ENCODE measurements around the gene SLC17A9.

The SLC17A9 gene

DNA sequence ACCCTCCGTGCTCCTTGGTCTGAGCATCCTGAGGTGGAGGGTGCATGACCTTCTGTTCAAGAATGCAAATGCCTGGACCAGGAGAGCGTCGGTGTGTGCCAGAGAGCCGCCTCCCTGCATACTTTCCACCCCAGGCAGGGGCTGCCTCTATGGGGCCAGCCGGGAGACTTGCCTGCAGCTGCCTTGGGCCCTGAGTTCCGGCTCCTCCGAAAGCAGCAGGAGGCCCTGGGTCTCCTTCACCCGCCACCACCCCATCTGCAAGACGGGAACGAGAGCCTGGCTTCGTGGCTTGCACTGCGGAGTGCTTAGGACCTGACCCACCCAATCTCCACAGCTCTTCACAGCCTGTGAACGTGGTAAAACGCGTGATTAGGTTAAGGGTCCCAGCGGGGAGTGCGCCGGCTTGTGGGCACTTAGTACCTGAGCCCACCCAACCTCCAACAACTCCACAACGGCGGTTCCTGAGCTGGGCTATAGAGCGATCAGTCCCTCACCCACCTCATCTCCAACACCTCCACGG lies 37.9 kb downstream of the SLC17A9 start:
- DNase-seq, result no peak
- Histone ChIP-seq H3K36me3 (replicated peaks) (no peaks in the 10 kb centered on the region), H3K27me3 (replicated peaks) (peaks cover 14% of the 10 kb centered on the region), H3K27ac (no peak overlapping the region), H3K4me3 (ENCODE audit: low read depth, low read length) (no peak overlapping the region)
- TF ChIP-seq, protein P1, sequence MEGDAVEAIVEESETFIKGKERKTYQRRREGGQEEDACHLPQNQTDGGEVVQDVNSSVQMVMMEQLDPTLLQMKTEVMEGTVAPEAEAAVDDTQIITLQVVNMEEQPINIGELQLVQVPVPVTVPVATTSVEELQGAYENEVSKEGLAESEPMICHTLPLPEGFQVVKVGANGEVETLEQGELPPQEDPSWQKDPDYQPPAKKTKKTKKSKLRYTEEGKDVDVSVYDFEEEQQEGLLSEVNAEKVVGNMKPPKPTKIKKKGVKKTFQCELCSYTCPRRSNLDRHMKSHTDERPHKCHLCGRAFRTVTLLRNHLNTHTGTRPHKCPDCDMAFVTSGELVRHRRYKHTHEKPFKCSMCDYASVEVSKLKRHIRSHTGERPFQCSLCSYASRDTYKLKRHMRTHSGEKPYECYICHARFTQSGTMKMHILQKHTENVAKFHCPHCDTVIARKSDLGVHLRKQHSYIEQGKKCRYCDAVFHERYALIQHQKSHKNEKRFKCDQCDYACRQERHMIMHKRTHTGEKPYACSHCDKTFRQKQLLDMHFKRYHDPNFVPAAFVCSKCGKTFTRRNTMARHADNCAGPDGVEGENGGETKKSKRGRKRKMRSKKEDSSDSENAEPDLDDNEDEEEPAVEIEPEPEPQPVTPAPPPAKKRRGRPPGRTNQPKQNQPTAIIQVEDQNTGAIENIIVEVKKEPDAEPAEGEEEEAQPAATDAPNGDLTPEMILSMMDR (IDR thresholded peaks at IDR 0.05; ENCODE audit: low read depth, low read length, missing control alignments), result no peak
- in situ Hi-C loops (cut with HindIII; ENCODE audit: low pct_ligation_motif_present, low sequenced_read_pairs), result no loop called here

DNA sequence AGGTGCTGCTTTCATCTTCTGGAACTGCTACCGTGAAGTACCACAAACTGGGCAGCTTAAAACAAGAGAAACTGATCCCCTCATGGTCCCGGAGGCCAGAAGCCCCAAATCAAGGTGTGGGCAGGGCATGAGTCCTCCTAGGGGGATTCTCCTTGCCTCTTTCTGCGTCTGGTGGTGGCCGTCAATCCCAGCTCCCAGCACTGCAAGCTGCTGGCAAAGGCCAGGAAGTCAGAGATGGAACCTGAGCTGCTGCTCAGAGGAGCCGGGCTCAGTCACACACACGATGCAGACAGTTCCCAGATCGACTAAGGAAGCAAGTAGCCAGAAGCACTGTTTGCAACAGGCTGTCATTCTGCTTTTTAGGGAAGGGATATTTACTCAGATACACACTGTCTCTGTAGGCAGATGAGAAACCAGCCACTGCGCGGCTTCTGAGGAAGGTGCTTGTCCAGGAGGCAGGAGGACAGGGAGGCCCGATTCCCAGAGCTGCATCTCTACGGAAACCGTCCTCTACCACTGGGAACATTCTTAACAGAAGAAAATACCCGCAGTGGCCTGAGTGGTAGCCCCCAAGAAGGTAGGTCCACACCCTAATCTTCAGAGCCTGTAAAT lies 38.8 kb downstream of the SLC17A9 start:
- TF ChIP-seq, protein P1 (IDR thresholded peaks at IDR 0.05; ENCODE audit: low read depth, low read length, missing control alignments), result no peak
- Histone ChIP-seq H3K27ac (no peak overlapping the region), H3K27me3 (replicated peaks) (peaks cover 20% of the 10 kb centered on the region), H3K4me3 (ENCODE audit: low read depth, low read length) (no peak overlapping the region), H3K36me3 (replicated peaks) (no peaks in the 10 kb centered on the region)
- no peak for DNase-seq
- in situ Hi-C loops (cut with HindIII; ENCODE audit: low pct_ligation_motif_present, low sequenced_read_pairs), result no loop called here

DNA sequence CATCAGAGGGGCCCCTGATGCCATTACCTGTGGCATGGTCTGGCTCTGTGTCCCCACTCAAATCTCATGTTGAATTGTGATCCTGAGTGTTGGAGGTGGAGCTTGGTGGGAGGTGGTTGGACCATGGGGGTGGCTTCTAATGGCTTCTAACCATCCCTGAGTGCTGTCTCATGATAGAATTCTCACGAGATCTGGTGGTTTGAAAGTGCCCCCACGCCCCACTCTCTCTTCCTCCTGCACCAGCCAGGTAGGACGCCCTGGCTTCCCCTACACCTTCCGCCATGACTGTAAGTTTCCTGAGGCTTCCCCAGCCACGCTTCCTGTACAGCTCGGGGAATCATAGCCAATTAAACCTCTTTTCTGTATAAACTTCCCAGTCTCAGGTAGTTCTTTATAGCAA lies 39.4 kb downstream of the SLC17A9 start:
- TF ChIP-seq, protein P1 (IDR thresholded peaks at IDR 0.05; ENCODE audit: low read depth, low read length, missing control alignments), result no peak
- no peak overlapping the region for H3K4me3 ChIP-seq (ENCODE audit: low read depth, low read length)
- no peak overlapping the region for H3K27ac ChIP-seq
- H3K36me3 ChIP-seq (replicated peaks), result no peaks in the 10 kb centered on the region
- peaks cover 25% of the 10 kb centered on the region for H3K27me3 ChIP-seq (replicated peaks)
- in situ Hi-C loops (cut with HindIII; ENCODE audit: low pct_ligation_motif_present, low sequenced_read_pairs), result no loop called here
- DNase-seq, result no peak

DNA sequence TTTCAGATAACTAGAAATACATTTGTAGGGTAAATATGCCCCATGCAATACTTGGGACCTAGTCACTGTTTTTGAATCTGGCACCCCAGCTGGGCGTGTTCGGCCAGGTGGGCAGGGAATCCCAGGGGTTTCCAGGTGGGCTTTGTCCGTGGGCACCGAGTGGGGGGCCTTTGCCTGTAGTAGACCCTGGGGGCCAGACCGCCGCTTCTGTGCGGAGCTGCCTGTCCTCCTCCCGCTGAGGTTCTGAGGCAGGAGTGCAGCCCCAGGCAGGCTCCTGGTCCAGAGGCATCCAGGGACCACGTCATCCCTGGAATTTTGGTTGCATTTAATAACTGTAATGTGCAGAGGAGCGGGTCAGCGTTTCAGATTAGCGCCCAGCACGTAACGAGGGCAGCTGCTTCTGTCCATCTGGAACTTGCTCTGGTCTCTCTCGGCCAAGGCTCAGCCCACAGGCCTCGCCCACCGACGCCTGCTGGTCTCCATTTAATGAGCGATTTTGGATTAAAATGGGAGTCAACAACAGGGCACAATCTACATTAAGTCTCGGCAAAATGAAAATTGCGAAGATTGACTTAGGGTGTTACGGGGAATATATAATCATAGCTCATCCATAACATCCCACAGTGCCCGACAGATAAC lies 41.5 kb downstream of the SLC17A9 start:
- TF ChIP-seq, protein P1 (IDR thresholded peaks at IDR 0.05; ENCODE audit: low read depth, low read length, missing control alignments), result no peak
- Histone ChIP-seq H3K36me3 (replicated peaks) (no peaks in the 10 kb centered on the region), H3K27me3 (replicated peaks) (peaks cover 39% of the 10 kb centered on the region), H3K27ac (no peak overlapping the region), H3K4me3 (ENCODE audit: low read depth, low read length) (no peak overlapping the region)
- in situ Hi-C loops (cut with HindIII; ENCODE audit: low pct_ligation_motif_present, low sequenced_read_pairs), result no loop called here
- no peak for DNase-seq

DNA sequence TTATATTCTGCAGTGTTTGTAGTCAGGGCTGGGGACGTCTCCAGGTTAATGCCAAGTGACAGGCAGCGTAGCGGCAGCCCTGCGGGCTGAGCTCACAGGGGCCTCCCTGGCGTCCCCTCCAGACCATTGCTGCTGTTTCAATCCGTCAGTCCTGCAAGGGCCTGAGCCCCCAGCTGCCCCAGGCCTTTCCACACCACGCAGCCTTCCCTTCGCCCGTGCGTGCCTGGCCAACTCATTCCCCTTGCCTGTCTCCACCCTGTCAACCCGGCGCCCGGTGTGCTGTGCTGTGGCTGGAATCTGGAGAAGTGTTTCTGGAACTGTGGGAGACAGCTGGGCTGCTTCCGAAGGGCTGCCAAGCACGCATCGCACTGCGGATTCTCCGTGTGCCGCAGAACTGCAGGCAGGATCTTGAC lies 42.4 kb downstream of the SLC17A9 start:
- no peak overlapping the region for H3K27ac ChIP-seq
- H3K4me3 ChIP-seq (ENCODE audit: low read depth, low read length), result no peak overlapping the region
- TF ChIP-seq, protein P1 (IDR thresholded peaks at IDR 0.05; ENCODE audit: low read depth, low read length, missing control alignments), result no peak
- in situ Hi-C loops (cut with HindIII; ENCODE audit: low pct_ligation_motif_present, low sequenced_read_pairs), result no loop called here
- no peak for DNase-seq
- H3K36me3 ChIP-seq (replicated peaks), result no peaks in the 10 kb centered on the region
- H3K27me3 ChIP-seq (replicated peaks), result peaks cover 44% of the 10 kb centered on the region
